KG1 (cell line): ENCODE data around the gene STX4.
A peak's percentile ranks its signal among the peaks of the same experiment; 100 is the strongest.

Experiments
- DNase-seq: peaks from one replicate; lab custom pipeline; 2025; lab: John Stamatoyannopoulos, UW

STX4 gene

GRCh38 chr16:31032736-31033708 lies at the start of gene STX4:
STX4 (plus strand) TSS chr16:31033558; CDS start chr16:31033806, 248 bp downstream.
- peak; percentile 92 for DNase-seq

GRCh38 chr16:30983898-30984610 lies 49.3 kb upstream of the STX4 start:
- no peak for DNase-seq

GRCh38 chr16:30984669-30985400 lies 48.5 kb upstream of the STX4 start, which contains the start of gene HSD3B7:
HSD3B7 (plus strand) TSS chr16:30985207; CDS start chr16:30985659, 452 bp downstream.
- DNase-seq = no peak

- DNase-seq = no peak
These were observed 47.8 kb upstream of the STX4 start for GRCh38 chr16:30985401-30986128.

- no peak for DNase-seq
These were observed 47.0 kb upstream of the STX4 start for GRCh38 chr16:30986129-30986991.

GRCh38 chr16:30987581-30988190 lies 45.7 kb upstream of the STX4 start:
- no peak for DNase-seq

GRCh38 chr16:30989469-30990047 lies 43.8 kb upstream of the STX4 start:
- no peak for DNase-seq

- DNase-seq = no peak
These were observed 43.3 kb upstream of the STX4 start for GRCh38 chr16:30990105-30990504.

- DNase-seq = no peak
These were observed 42.3 kb upstream of the STX4 start for GRCh38 chr16:30991052-30991451.

- DNase-seq = no peak
These were observed 41.0 kb upstream of the STX4 start for GRCh38 chr16:30992276-30992780.

GRCh38 chr16:30992931-30993816 lies 40.2 kb upstream of the STX4 start:
- DNase-seq = no peak

- no peak for DNase-seq
These were observed 37.4 kb upstream of the STX4 start for GRCh38 chr16:30995927-30996323.

- no peak for DNase-seq
These were observed 36.9 kb upstream of the STX4 start for GRCh38 chr16:30996324-30996984.

- no peak for DNase-seq
These were observed 36.2 kb upstream of the STX4 start for GRCh38 chr16:30996985-30997724.

- no peak for DNase-seq
These were observed 35.3 kb upstream of the STX4 start for GRCh38 chr16:30997725-30998711.
